K562 (cell line): ENCODE data around the gene CHD1L. TPM values are rescaled to one million over a fixed set of nuclear protein-coding genes. Genes with fewer than 3 reads are reported as not detected.

ENCODE experiments used
- JUND ChIP-seq, 2 experiments: IDR thresholded peaks; 2 replicates in 1 of 2; 3 replicates in 1 of 2; pipeline ENCODE4 v1.6.1; 2011; ENCODE audit warnings: borderline replicate concordance in 2 of 2, low read depth in 2 of 2, low read length in 2 of 2, improper control_type of control experiment in 1 of 2, missing biosample characterization in 1 of 2, missing genetic modification characterization in 1 of 2, missing genetic modification reagents in 1 of 2
- ZFP91 ChIP-seq: sonication (generic); formaldehyde crosslinking; IDR thresholded peaks from 2 replicates; pipeline ENCODE4 v1.8.0; 2022; ENCODE audit warnings: mild to moderate bottlenecking, missing genetic modification reagents
- ZNF507 ChIP-seq: conservative IDR thresholded peaks from 2 replicates; pipeline ENCODE4 v1.6.1; 2017; ENCODE audit warnings: missing genetic modification characterization, missing compliant biosample characterization
- polyA plus RNA-seq, 8 experiments: library from polyadenylated mRNA; depleted of rRNA in 4 of 8; stranded (reverse) in 5 of 8; unstranded in 3 of 8; fragments of >200 nt; fragmentation: Nextera tagmentation in 2 of 8; fragmentation: Illumina TruSeq in 1 of 8; extraction: Ambion mirVana in 2 of 8; extraction: Trizol in 1 of 8; gene quantifications; 2 replicates each; pipeline versions ENCODE4 v1.2.1 to v1.2.3, GENCODE V29; 2011 to 2014; ENCODE audit warnings: inconsistent platforms in 1 of 8, missing spikeins in 1 of 8
- total RNA-seq, 7 experiments: library from RNA; depleted of rRNA in 6 of 7; stranded (reverse); fragments of >200 nt in 6 of 7; fragmentation: Illumina TruSeq in 2 of 7; extraction: Trizol in 2 of 7; gene quantifications; 2 replicates each; pipeline versions ENCODE4 v1.2.1 to v1.2.3, GENCODE V29; 2011 to 2021; ENCODE audit warnings: low replicate concordance in 1 of 7
- TF ChIP-seq, protein P1 (sequence below), 2 experiments: fragments of 450-650 bp; formaldehyde crosslinking in 1 of 2; IDR thresholded peaks; 2 replicates each; pipeline versions ENCODE4 v1.4.0 to v1.6.1; 2014 to 2020; ENCODE audit warnings: mild to moderate bottlenecking in 2 of 2, borderline replicate concordance in 1 of 2, low read depth in 1 of 2
- TF ChIP-seq, protein P2 (sequence below), 3 experiments: IDR thresholded peaks in 2 of 3; conservative IDR thresholded peaks in 1 of 3; 2 replicates each; pipeline ENCODE4 v1.5.1; 2011 to 2012; ENCODE audit warnings: low read length in 3 of 3, mild to moderate bottlenecking in 3 of 3, control low read depth in 2 of 3, improper control_type of control experiment in 1 of 3, inconsistent platforms in 1 of 3, low read depth in 1 of 3, mixed read lengths in 1 of 3, moderate library complexity in 1 of 3; ENCODE audit not compliant: insufficient read depth in 2 of 3
- TF ChIP-seq, protein P3 (sequence below), 2 experiments: fragments of 450-650 bp in 1 of 2; IDR thresholded peaks; 2 replicates each; pipeline ENCODE4 v1.6.1; 2011 to 2017; ENCODE audit warnings: low read depth in 2 of 2, antibody characterized with exemption in 1 of 2, borderline replicate concordance in 1 of 2, low read length in 1 of 2, mild to moderate bottlenecking in 1 of 2, mixed read lengths in 1 of 2; ENCODE audit not compliant: control insufficient read depth in 1 of 2

Gene CHD1L
- total and polyA plus RNA-seq, 9 of the 15 experiments (the other 6 are each of a cell fraction or from before 2014, with no cell fraction given): 25.0 to 93.3 (median 59.1) TPM

GRCh38 chr1:147223740-147224615 is 18.5 kb upstream of the CHD1L start (continued):
- TF ChIP-seq, protein P1, sequence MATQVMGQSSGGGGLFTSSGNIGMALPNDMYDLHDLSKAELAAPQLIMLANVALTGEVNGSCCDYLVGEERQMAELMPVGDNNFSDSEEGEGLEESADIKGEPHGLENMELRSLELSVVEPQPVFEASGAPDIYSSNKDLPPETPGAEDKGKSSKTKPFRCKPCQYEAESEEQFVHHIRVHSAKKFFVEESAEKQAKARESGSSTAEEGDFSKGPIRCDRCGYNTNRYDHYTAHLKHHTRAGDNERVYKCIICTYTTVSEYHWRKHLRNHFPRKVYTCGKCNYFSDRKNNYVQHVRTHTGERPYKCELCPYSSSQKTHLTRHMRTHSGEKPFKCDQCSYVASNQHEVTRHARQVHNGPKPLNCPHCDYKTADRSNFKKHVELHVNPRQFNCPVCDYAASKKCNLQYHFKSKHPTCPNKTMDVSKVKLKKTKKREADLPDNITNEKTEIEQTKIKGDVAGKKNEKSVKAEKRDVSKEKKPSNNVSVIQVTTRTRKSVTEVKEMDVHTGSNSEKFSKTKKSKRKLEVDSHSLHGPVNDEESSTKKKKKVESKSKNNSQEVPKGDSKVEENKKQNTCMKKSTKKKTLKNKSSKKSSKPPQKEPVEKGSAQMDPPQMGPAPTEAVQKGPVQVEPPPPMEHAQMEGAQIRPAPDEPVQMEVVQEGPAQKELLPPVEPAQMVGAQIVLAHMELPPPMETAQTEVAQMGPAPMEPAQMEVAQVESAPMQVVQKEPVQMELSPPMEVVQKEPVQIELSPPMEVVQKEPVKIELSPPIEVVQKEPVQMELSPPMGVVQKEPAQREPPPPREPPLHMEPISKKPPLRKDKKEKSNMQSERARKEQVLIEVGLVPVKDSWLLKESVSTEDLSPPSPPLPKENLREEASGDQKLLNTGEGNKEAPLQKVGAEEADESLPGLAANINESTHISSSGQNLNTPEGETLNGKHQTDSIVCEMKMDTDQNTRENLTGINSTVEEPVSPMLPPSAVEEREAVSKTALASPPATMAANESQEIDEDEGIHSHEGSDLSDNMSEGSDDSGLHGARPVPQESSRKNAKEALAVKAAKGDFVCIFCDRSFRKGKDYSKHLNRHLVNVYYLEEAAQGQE (IDR thresholded peaks at IDR 0.05; ENCODE audit: borderline replicate concordance): no peak
- TF ChIP-seq, protein P1 (CRISPR knock-in tag; IDR thresholded peaks at IDR 0.05; ENCODE audit: low read depth): no peak
- TF ChIP-seq, protein P2, sequence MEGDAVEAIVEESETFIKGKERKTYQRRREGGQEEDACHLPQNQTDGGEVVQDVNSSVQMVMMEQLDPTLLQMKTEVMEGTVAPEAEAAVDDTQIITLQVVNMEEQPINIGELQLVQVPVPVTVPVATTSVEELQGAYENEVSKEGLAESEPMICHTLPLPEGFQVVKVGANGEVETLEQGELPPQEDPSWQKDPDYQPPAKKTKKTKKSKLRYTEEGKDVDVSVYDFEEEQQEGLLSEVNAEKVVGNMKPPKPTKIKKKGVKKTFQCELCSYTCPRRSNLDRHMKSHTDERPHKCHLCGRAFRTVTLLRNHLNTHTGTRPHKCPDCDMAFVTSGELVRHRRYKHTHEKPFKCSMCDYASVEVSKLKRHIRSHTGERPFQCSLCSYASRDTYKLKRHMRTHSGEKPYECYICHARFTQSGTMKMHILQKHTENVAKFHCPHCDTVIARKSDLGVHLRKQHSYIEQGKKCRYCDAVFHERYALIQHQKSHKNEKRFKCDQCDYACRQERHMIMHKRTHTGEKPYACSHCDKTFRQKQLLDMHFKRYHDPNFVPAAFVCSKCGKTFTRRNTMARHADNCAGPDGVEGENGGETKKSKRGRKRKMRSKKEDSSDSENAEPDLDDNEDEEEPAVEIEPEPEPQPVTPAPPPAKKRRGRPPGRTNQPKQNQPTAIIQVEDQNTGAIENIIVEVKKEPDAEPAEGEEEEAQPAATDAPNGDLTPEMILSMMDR (IDR thresholded peaks at IDR 0.05 in 2 of 3, conservative IDR thresholded peaks at IDR 0.05 in 1 of 3; ENCODE audit: insufficient read depth in 2 of 3, low read depth in 1 of 3, low read length in 3 of 3): no peak
- no peak for TF ChIP-seq ZNF507 (tag)
- TF ChIP-seq JUND (IDR thresholded peaks at IDR 0.05; ENCODE audit: borderline replicate concordance, low read depth, low read length): no peak
- no peak for TF ChIP-seq JUND (tag; IDR thresholded peaks at IDR 0.05; ENCODE audit: borderline replicate concordance, low read depth, low read length)
- TF ChIP-seq, protein P3, sequence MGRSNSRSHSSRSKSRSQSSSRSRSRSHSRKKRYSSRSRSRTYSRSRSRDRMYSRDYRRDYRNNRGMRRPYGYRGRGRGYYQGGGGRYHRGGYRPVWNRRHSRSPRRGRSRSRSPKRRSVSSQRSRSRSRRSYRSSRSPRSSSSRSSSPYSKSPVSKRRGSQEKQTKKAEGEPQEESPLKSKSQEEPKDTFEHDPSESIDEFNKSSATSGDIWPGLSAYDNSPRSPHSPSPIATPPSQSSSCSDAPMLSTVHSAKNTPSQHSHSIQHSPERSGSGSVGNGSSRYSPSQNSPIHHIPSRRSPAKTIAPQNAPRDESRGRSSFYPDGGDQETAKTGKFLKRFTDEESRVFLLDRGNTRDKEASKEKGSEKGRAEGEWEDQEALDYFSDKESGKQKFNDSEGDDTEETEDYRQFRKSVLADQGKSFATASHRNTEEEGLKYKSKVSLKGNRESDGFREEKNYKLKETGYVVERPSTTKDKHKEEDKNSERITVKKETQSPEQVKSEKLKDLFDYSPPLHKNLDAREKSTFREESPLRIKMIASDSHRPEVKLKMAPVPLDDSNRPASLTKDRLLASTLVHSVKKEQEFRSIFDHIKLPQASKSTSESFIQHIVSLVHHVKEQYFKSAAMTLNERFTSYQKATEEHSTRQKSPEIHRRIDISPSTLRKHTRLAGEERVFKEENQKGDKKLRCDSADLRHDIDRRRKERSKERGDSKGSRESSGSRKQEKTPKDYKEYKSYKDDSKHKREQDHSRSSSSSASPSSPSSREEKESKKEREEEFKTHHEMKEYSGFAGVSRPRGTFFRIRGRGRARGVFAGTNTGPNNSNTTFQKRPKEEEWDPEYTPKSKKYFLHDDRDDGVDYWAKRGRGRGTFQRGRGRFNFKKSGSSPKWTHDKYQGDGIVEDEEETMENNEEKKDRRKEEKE (IDR thresholded peaks at IDR 0.05; ENCODE audit: borderline replicate concordance in 1 of 2, control insufficient read depth in 1 of 2, low read depth in 2 of 2, low read length in 1 of 2): no peak
- TF ChIP-seq ZFP91 (CRISPR knock-in tag): no peak
- TF ChIP-seq, all 486 proteins: peak for 0
